Stimulated activated CD4-positive, alpha-beta T cell treated with anti-CD3 and anti-CD28 coated beads, TNF-alpha, amount 100 ng/mL, for 4 hours (primary cell): Measurements from ENCODE around the gene LARP4B.

ENCODE experiments used
- DNase-seq, 3 experiments: peaks; one replicate each; pipeline ENCODE4 v3.0.0-alpha.2; 2020; ENCODE audit warnings: low read depth in 3 of 3

LARP4B gene

GRCh38 chr10:787933-788651, 143.4 kb downstream of the LARP4B start:
- no peak for DNase-seq

- DNase-seq: no peak
Measured at GRCh38 chr10:786633-787474, 144.7 kb downstream of the LARP4B start.

GRCh38 chr10:785861-786214, 145.7 kb downstream of the LARP4B start:
- no peak for DNase-seq

- no peak for DNase-seq
Measured at GRCh38 chr10:785089-785860, 146.2 kb downstream of the LARP4B start.

- peak; percentile 10 to 49 (median 35) for DNase-seq
Measured at GRCh38 chr10:784403-785088, 147.0 kb downstream of the LARP4B start.

- no peak for DNase-seq
Measured at GRCh38 chr10:782751-783648, 148.5 kb downstream of the LARP4B start.

- DNase-seq: no peak
Measured at GRCh38 chr10:780536-781524, 150.7 kb downstream of the LARP4B start.

GRCh38 chr10:778626-779330, 152.7 kb downstream of the LARP4B start:
- no peak for DNase-seq

GRCh38 chr10:777913-778479, 153.5 kb downstream of the LARP4B start:
- DNase-seq: no peak

- DNase-seq: no peak
Measured at GRCh38 chr10:776772-777171, 154.7 kb downstream of the LARP4B start.

GRCh38 chr10:775245-776075, 156.0 kb downstream of the LARP4B start:
- no peak for DNase-seq

- no peak for DNase-seq
Measured at GRCh38 chr10:774661-775244, 156.8 kb downstream of the LARP4B start.

GRCh38 chr10:774223-774622, 157.3 kb downstream of the LARP4B start:
- DNase-seq: no peak

GRCh38 chr10:773562-774161, 157.8 kb downstream of the LARP4B start:
- DNase-seq: no peak

- no peak for DNase-seq
Measured at GRCh38 chr10:772227-772637, 159.3 kb downstream of the LARP4B start.

- no peak for DNase-seq
Measured at GRCh38 chr10:771647-772046, 159.9 kb downstream of the LARP4B start.

GRCh38 chr10:770975-771374, 160.5 kb downstream of the LARP4B start:
- DNase-seq: no peak
